ENCODE results near the gene S100A6. TPM values are rescaled to one million over a fixed set of nuclear protein-coding genes. Genes with fewer than 3 reads are reported as not detected.
A peak's percentile ranks its signal among the peaks of the same experiment; 100 is the strongest.

The S100A6 gene
- total RNA-seq, 1 donor from 2014 or later, result 336 TPM

DNA sequence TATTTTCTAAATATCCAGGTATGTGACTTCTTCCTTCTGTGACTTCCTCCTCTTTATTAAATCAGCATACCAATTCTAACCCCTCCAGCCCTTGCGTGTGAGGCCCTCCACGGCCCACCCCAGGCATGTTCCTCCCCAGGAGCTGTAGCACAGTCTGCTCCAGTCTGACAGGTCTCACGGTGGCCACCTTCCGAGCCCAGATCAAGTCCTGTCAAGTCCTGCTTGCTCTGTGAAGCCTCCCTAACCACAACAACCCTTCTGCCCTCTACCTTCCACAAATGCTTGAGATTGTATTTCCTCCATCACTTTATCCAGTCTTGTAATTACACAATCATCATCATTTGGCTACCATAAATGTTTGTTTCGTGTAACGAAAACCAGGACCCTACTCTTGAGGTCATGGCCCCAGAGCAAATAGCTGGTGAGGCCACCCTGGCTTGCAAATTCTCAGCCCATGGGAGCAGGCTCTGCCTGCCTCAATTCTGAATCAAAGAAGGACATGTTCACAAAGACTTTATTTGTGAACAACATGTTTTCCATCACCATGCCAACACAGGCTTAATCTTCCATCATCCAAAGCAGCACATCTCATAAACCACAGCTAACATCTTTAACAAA lies 42.3 kb downstream of the S100A6 start:
- Histone ChIP-seq H3K9me3 (replicated peaks) (no peaks in the 10 kb centered on the region), H3K4me1 (peaks cover 23% of the 10 kb centered on the region), H3K27ac (replicated peaks) (peak overlapping the region; percentile 81), H3K27me3 (ENCODE audit: low read depth) (no peaks in the 10 kb centered on the region), H3K4me3 (no peak overlapping the region), H3K36me3 (no peaks in the 10 kb centered on the region)
- no peak for TF ChIP-seq CTCF (IDR thresholded peaks at IDR 0.05; ENCODE audit: borderline replicate concordance)
- intact Hi-C loops (cut with micrococcal nuclease), result no loop called here
- no peak for DNase-seq

GRCh38 chr1:153490272-153491051 lies 45.3 kb downstream of the S100A6 start:
- peak; percentile 67 for DNase-seq
- intact Hi-C loops (cut with micrococcal nuclease), result no loop called here

DNA sequence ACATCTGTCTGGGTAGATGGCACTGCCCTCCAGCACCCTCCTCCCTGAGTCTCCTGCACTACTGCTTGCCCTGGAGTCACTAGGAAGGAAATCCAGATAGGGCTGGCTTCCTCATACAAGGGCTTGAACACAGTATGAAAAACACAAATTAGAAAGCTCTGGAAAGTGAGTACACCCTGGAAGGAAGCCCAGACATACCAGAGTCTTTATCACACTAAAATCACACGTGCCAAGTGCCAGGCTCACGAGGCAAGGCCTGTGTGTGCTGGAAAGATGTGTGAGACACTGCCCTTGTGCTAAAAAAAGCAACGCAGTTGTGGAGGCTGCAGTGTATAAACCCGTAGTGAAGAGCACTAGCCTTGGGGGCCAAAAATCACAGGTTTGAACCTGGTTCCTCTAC lies 47.1 kb downstream of the S100A6 start:
- intact Hi-C loops (cut with micrococcal nuclease), result no loop called here
- H3K27ac ChIP-seq (replicated peaks), result peak overlapping the region; percentile 50
- H3K4me1 ChIP-seq, result peaks cover 21% of the 10 kb centered on the region
- peaks cover 8% of the 10 kb centered on the region for H3K27me3 ChIP-seq (ENCODE audit: low read depth)
- H3K4me3 ChIP-seq, result no peak overlapping the region
- H3K36me3 ChIP-seq, result no peaks in the 10 kb centered on the region
- no peaks in the 10 kb centered on the region for H3K9me3 ChIP-seq (replicated peaks)
- no peak for TF ChIP-seq CTCF (IDR thresholded peaks at IDR 0.05; ENCODE audit: borderline replicate concordance)
- DNase-seq, result no peak

More at GRCh38 chr1:153490272-153491051, 45.3 kb downstream of the S100A6 start:
- Histone ChIP-seq H3K27ac (replicated peaks) (peak overlapping the region; percentile 81), H3K9me3 (replicated peaks) (no peaks in the 10 kb centered on the region), H3K4me3 (no peak overlapping the region), H3K36me3 (no peaks in the 10 kb centered on the region), H3K4me1 (peaks cover 26% of the 10 kb centered on the region), H3K27me3 (ENCODE audit: low read depth) (no peaks in the 10 kb centered on the region)
- TF ChIP-seq CTCF (IDR thresholded peaks at IDR 0.05; ENCODE audit: borderline replicate concordance), result no peak

GRCh38 chr1:153487707-153488106 lies 48.1 kb downstream of the S100A6 start:
- no peak overlapping the region for H3K4me3 ChIP-seq
- no peak for DNase-seq
- no peak for TF ChIP-seq CTCF (IDR thresholded peaks at IDR 0.05; ENCODE audit: borderline replicate concordance)
- no peaks in the 10 kb centered on the region for H3K36me3 ChIP-seq
- intact Hi-C loops (cut with micrococcal nuclease), result no loop called here
- H3K4me1 ChIP-seq, result peaks cover 21% of the 10 kb centered on the region
- H3K27ac ChIP-seq (replicated peaks), result no peak overlapping the region
- no peaks in the 10 kb centered on the region for H3K9me3 ChIP-seq (replicated peaks)
- H3K27me3 ChIP-seq (ENCODE audit: low read depth), result peaks cover 10% of the 10 kb centered on the region

- Histone ChIP-seq H3K36me3 (no peaks in the 10 kb centered on the region), H3K27me3 (ENCODE audit: low read depth) (peaks cover 14% of the 10 kb centered on the region), H3K4me3 (no peak overlapping the region), H3K9me3 (replicated peaks) (no peaks in the 10 kb centered on the region), H3K27ac (replicated peaks) (no peak overlapping the region), H3K4me1 (peaks cover 16% of the 10 kb centered on the region)
- DNase-seq, result no peak
- TF ChIP-seq CTCF (IDR thresholded peaks at IDR 0.05; ENCODE audit: borderline replicate concordance), result no peak
- intact Hi-C loops (cut with micrococcal nuclease), result no loop called here
These were observed 49.9 kb downstream of the S100A6 start for GRCh38 chr1:153485863-153486262.

Other genes starting within 250 kb of the S100A6 start
- not detected for gene PGLYRP3, start 223.0 kb downstream of the S100A6 start, total RNA-seq
- gene PGLYRP4, start 187.2 kb downstream of the S100A6 start, total RNA-seq, result not detected
- 62.2 TPM for gene S100A9, start 178.1 kb downstream of the S100A6 start, total RNA-seq
- 2.3 TPM for gene S100A12, start 160.4 kb downstream of the S100A6 start, total RNA-seq
- 26.6 TPM for gene S100A8, start 144.9 kb downstream of the S100A6 start, total RNA-seq
- gene S100A7A, start 119.5 kb downstream of the S100A6 start, total RNA-seq, result not detected
- not detected for gene S100A7, start 75.3 kb downstream of the S100A6 start, total RNA-seq
- gene S100A5, start 4.9 kb upstream of the S100A6 start, total RNA-seq, result not detected
- gene S100A4, start 9.8 kb upstream of the S100A6 start, total RNA-seq, result 137 TPM
- gene S100A3, start 13.3 kb upstream of the S100A6 start, total RNA-seq, result 0.36 TPM
- 2.7 TPM for gene S100A2, start 29.9 kb upstream of the S100A6 start, total RNA-seq
- gene S100A16, start 77.1 kb upstream of the S100A6 start, total RNA-seq, result 38.8 TPM
- 6.5 TPM for gene S100A14, start 80.3 kb upstream of the S100A6 start, total RNA-seq
- gene S100A13, start 91.5 kb upstream of the S100A6 start, total RNA-seq, result 131 TPM
- 2,012 TPM for gene S100A1, start 92.4 kb upstream of the S100A6 start, total RNA-seq
- 75.5 TPM for gene CHTOP, start 98.1 kb upstream of the S100A6 start, total RNA-seq
- 67.0 TPM for gene SNAPIN, start 122.7 kb upstream of the S100A6 start, total RNA-seq
- gene ILF2, start 135.0 kb upstream of the S100A6 start, total RNA-seq, result 61.6 TPM
- 10.4 TPM for gene NPR1, start 142.7 kb upstream of the S100A6 start, total RNA-seq
- gene INTS3, start 192.1 kb upstream of the S100A6 start, total RNA-seq, result 34.3 TPM
- gene SLC27A3, start 239.4 kb upstream of the S100A6 start, total RNA-seq, result 10.5 TPM